ENCODE measurements around the gene SSBP4.

SSBP4 gene

DNA sequence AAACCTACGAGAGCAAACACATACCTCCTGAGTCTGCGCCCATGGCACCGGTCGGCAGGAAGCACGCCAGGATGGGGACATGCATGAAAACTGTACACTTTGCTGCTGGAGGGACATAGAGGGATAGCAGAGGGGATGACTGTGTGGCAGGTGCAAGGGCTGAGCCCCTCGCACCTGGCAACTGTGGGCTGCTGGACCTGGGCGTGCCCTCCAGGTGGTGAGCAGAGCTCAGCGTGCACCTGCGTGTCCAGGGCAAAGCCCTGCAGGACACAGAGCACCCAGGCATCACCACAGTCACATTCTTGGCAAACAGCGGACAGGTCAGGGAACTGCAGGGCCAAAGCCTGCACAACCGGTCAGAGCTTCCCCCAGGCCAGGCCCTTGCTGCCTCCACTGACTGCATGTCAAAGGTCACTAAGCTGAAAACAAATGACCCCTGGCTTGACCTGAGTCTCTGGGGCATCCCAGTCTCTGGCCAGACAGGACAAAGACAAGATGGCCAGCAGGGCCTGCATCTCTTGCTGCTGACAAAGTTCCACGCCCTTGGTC, 27.7 kb downstream of the SSBP4 start:
- no peak for DNase-seq

DNA sequence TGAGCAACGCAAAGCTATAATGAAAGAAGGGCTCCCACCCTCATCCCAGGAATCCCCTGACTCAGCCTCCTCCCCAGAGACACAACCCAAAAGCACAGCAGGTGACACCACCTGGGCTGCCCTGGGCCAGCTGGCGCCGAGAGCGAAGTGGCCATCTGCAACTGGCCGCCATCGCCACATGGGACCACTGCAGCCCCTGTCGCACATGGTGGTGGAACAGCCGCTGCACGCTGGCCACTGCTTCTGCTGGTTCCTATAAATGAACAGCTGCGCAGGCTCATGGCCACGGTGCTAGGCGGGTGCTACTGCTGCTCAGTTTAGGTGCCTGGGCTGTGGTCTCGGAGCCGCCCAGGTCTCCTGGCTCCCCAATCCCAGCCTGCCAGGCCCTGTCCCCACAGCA, 30.4 kb downstream of the SSBP4 start:
- DNase-seq = no peak

DNA sequence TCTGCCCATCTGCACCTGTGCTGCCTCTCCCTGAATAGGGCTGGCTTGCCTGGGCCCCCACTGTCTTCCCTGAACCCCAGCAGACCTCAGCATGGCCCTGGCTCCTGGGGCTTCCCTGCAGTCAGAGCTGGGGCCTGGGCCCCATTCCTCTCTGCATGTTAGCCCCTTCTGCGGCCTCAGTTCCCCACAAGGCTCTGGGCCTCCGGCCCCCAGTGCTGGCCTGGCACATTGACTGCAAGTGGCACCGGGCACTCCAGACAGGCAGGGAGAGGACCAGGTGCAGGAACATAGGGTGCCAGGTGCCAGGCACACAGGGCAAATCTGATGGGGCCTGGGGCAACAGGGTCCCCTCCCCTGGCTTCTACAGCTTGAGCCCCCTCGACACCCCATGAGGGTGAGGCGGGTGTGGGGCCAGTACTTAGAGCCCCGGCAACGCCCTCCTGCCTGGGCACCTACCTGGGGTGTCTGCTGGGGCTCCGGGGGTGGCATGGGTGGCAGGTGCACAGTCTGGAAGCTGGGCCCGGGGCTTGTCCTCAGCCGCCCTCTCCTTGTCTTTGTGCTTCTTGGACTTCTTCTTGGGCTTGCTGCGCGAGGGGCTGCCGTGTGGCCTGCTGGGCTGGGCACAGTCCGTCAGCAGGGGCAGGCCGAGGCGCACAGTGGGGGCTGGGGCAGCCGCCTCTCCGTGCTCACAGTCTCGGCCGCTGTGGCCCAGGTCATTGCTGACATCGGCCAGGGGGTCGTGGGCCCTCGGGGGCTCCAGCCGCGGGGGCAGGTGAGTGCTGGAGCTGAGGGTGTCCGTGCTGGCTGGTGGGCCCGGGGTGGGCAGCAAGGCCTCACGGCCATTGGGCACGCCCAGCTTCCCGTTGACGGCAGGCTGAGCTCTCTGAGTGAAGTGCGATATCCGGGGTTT, 31.1 kb downstream of the SSBP4 start:
- DNase-seq = no peak

GRCh38 chr19:18450931-18451836, 32.0 kb downstream of the SSBP4 start:
- DNase-seq = peak; percentile 91

DNA sequence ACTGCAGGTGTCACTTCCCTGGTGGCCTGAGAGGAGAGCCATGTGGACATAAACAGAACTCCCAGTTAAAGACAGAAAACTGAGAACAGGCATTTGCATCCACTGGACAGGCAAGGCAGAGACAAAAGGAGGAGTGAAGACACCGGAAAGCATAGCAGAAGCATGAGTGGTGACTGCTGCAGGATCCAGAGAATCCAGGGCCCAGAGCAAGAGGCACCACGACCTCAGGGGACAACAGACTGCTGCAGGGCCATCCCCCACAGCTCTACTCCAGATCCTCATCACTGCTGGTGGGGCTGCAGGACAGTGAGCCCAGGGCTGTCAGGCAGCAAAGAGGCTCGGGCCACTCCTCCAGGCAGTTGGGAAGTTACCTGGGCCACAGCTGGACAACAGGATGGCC, 33.2 kb downstream of the SSBP4 start:
- no peak for DNase-seq

DNA sequence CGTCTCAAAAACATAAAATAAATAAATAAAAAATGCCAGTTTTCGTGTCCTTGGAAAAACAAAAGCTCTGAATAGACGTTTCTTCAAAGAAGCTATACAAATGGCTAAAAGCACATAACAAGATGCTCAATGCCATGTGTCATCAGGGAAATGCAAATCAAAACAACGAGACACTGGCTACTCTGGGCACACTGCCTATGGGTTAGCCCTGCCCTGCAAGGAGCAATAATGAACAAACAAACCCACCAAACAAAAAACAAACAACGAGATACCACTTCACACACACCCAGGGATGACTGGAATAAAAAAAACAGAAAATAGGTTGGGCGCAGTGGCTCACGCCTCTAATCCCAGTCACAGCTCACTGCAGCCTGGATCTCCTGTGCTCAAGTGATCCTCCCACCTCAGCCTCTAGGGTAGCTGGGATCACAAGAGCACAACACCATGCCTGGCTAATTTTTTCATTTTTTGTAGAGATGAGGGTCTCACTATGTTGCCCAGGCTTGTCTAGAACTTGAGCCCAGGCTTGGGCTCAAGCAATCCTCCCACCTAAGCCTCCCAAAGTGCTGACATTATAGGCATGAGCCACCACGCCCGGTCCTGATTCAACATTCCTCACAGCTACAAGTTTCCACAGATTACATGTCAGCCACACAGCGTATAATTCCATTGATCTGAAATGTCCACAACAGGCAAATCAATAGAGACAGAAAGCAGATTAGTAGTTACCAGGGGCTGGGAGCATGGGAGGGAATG, 34.2 kb downstream of the SSBP4 start:
- DNase-seq = no peak

DNA sequence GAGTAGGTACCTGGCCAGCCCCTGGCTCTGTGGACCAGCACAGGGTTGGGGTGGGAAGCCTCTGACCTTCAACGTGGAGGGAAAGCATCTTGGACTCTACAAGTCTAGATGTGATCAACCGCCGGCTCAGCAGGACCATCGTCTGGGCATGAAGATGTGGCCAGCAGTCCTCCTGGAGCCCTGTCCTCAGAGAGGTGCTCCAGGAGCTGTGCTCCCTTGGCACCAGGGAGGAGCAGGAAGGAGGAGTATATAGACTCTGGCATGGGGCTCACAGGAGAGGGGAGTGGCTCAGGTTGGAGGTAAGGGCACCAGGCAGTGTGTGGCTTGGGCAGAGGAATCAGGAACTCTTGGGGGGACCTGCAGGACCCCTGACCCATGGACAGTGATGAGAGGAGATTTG, 37.1 kb downstream of the SSBP4 start:
- no peak for DNase-seq

GRCh38 chr19:18456974-18457373, 37.8 kb downstream of the SSBP4 start:
- DNase-seq = no peak

- no peak for DNase-seq
Observed at GRCh38 chr19:18457483-18458331, 38.5 kb downstream of the SSBP4 start.

DNA sequence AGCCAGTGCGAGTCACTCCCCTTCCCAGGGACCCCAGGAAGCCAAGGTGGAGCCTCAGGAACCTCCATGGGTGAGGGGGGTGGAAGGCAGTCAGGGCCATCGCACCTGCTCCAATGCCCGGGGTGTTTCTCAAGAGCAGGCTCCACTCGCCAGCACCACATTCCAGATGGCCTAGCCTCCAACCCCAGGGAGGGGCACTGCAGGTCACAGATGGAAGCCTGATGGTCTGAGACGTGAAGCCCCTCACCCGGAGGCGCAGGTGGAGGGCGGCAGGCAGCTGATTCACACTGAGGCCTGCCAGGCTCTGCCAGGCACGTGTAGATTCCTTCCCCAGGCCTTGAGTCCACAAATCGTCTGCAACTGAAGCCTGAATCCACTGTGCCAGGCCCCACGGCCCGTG, 41.7 kb downstream of the SSBP4 start:
- no peak for DNase-seq

DNA sequence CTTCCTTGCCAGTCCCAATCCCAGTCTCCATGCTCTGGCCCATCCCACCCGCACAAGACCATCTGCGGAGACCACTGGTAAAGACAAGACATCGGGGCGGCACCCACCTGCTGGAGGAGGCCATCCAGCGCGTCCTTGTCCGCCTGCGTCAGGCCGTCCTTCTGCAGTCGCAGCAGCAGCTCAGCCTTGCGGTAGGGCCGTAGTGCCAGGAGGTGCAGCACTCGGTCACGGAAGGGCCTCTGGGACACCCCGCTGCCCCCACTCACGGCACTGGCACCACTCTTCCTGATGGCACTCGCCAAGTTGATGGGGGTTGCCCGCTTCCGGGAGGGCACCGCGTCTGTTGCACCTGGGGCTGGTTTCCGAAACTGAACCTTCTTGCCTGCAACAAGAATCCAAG, 42.3 kb downstream of the SSBP4 start:
- no peak for DNase-seq

DNA sequence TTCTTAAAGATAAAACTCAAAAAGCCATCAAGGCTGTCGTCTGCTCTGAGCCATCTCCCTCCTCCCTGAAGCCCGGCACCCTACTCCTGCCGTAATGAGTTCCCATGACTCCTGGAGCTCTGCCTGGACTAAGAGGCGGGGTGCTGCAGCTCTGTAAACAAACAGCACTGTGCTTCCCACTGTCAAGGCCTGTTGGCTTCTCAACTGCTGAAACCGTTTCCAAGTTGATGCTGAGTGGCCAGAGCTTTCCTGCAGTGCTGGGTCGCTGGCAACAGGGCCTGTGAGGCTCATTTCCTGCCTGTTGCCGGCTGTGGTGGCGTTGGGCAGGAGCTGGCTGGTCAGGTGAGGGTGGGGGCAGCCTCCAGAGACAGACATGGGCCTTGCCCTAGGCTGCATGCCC, 45.4 kb downstream of the SSBP4 start:
- DNase-seq = no peak

DNA sequence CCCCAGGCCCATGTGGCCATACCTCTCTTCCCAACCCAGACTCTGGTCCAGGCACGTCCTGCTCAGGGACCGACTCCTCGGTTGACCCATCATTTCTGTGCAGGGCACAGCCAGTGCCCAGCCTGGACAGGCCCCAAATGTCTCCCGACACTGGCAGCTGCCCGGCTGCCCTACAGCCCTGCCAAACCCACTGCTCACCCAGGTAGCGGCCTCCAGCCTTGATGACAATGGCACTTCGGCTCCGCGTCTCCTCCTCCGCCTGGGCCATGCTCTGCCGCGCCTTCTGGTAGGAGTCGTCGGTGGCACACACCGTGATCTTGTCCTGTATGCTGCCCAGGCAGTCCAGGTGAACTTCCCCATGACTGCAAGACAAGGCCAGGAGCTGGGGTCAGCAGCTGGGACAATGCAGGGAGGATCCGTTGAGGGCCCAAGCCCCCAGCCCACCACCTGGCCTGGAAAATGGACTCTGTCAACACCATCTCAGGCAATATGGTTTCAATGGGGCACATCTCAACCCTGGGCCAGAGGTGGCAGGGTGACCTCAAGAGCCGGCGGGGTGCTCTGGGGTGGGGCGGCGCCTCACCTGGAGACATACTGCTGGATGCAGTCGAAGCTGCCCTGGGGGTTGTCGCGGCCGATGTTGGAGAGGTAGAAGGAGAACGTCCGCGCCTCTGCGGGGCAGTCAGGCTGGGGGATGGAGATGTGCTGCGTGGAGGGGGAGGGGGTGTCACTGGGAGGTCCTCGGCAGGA, 46.2 kb downstream of the SSBP4 start:
- DNase-seq = no peak

GRCh38 chr19:18465964-18466339, 46.8 kb downstream of the SSBP4 start:
- DNase-seq = no peak

GRCh38 chr19:18466354-18466753, 47.2 kb downstream of the SSBP4 start:
- no peak for DNase-seq

DNA sequence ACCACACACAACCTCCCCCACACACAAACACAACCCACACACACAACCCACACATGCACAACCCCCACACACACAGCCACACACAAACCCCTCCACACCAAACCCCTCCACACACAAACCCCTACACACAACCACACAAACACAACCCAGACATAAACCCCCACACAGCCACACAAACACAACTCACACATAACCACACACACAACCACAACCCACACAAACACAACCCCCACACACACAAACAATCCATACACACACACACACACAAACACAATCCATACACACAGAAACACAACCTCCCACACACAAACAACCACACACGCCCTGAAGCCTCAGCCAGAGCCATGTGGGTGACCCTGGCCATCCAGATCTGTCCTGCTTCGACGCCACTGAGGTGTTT, 48.8 kb downstream of the SSBP4 start:
- no peak for DNase-seq

DNA sequence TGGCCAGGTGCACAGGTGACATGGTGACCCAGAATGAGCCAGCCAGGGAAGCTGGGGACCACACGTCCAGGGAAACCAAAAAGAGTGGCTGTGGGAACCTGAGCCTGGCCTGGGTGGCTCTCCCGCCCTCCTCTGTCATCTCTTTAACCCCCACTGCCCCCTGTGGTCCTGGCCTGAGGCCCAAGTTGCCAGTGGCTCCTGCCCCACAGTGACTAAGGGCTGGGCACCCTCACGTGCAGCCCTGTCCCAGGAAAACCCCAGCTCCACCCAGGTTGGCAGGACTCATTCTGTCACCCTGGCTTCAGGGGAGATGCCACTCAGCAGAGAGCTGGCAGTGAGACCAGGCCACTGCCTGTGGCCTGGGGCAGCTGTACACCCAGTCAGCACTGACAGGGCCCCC, 49.3 kb downstream of the SSBP4 start:
- DNase-seq = no peak

DNA sequence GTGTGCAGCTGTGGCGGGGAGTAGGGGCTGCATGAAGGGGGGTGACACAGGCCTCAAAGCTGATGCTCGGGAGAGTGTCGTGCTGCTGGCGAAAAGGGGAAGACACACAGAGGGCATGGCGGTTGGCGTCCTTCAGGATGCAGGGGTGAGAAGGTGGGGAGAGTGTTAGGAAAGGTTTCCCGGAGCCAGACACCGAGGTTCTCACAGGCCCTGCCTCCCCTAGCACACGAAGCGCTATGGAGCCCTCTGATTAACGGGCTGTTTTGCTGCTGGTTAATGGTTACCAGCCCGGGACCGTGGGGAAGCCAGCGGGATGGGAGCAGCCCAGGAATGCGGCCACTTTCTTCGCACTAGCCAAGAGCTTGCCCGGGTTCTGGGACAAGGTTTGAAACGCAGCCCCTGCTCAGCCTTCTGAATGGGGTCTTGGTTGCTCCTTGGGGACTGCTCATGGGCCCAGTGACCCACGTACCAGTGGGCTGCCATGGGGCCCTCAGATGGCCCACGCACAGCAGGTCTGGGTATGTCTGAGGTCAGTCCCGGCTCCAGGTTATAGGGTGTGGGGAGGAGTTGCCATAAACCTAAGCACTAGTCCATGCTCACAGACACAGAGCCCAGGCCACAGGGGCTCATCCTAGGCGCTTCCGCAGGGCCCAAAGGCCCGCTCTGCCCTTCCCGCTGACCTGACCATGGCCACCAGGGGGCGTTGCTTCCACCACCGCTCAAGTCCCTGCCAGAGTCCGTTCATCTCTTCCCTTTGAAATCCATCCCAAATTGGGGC, 50.1 kb downstream of the SSBP4 start:
- DNase-seq = peak; percentile 60

- no peak for DNase-seq
Observed at GRCh38 chr19:18470787-18471186, 51.6 kb downstream of the SSBP4 start.

- no peak for DNase-seq
Observed at GRCh38 chr19:18473003-18473705, 54.0 kb downstream of the SSBP4 start.

Measured in activated gamma-delta T cell treated with Interleukin-2 at 50 U/mL for 16 hours (primary cell).